ENCODE measurements around the gene DNAH7. TPM values are rescaled to one million over a fixed set of nuclear protein-coding genes. Genes with fewer than 3 reads are reported as not detected.

DNAH7 gene
- total and polyA plus RNA-seq, 9 of the 15 experiments (the other 6 are each of a cell fraction or from before 2014, with no cell fraction given) = 0.03 to 0.42 (median 0.18) TPM

GRCh38 chr2:195984923-195985726 lies 83.5 kb downstream of the DNAH7 start (continued):
- TF ChIP-seq ZNF639 (CRISPR knock-in tag; conservative IDR thresholded peaks at IDR 0.05 in 1 of 2, IDR thresholded peaks at IDR 0.05 in 1 of 2) (no peak), DPF2 (IDR thresholded peaks at IDR 0.05) (no peak), CBFA2T2 (conservative IDR thresholded peaks at IDR 0.05) (no peak), MCM2 (IDR thresholded peaks at IDR 0.05; ENCODE audit: low read depth) (no peak), BCOR (IDR thresholded peaks at IDR 0.05) (no peak), NFE2L1 (tag; IDR thresholded peaks at IDR 0.05; ENCODE audit: borderline replicate concordance, low read depth) (no peak)
- TF ChIP-seq, protein P1, sequence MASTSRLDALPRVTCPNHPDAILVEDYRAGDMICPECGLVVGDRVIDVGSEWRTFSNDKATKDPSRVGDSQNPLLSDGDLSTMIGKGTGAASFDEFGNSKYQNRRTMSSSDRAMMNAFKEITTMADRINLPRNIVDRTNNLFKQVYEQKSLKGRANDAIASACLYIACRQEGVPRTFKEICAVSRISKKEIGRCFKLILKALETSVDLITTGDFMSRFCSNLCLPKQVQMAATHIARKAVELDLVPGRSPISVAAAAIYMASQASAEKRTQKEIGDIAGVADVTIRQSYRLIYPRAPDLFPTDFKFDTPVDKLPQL (IDR thresholded peaks at IDR 0.05; ENCODE audit: extremely low read depth, insufficient read length) = no peak

DNA sequence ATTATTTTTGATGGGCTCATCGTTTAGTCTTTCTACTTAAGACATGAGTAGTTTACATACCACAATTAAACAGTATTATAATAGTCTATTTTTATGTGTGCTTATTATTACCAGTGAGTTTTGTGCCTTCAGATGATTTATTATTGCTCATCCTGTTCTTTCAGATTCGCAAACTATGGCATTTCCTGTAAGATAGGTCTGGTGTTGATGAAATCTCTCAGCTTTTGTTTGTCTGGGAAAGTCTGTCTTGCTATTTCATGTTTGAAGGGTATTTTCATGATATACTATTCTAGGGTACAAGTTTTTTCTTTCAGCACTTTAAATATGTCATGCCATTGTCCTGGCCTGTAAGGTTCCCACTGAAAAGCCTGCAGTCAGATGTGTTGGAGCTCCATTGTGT lies 101.3 kb downstream of the DNAH7 start:
- no peak for ATAC-seq
- H3K27me3 ChIP-seq (ENCODE audit: control insufficient read depth in 2 of 2, insufficient read depth in 2 of 2, low read length in 2 of 2) = no peaks in the 10 kb centered on the region
- H3K9me3 ChIP-seq (replicated peaks; ENCODE audit: control insufficient read depth, insufficient read depth, low read depth, low read length) = no peaks in the 10 kb centered on the region
- no peak for FAIRE-seq
- 0% methylated on average over 2 of the region's 2 CpGs for WGBS (ENCODE audit: insufficient coverage, low coverage, missing lambda C conversion rate)
- no peak overlapping the region for H3K27ac ChIP-seq (ENCODE audit: extremely low read depth, low read depth, low read length)
- no peak overlapping the region for H2AFZ ChIP-seq (ENCODE audit: low read depth, low read length)
- no peaks in the 10 kb centered on the region for H4K20me1 ChIP-seq (replicated peaks; ENCODE audit: control insufficient read depth, insufficient read depth, low read length)
- BruUV-seq (replicated peaks) = no TSS peak
- ChIA-PET CTCF (ENCODE audit: low intra/inter-chr PET ratio) (no interaction called here), POLR2A (interaction anchor here (0.8 kb wide), 1 partner anchor 10 kb away, joined by 3 read pairs; no protein-coding TSS in a partner anchor)
- no peak overlapping the region for H3K9ac ChIP-seq (ENCODE audit: insufficient read depth in 1 of 2, low read depth in 2 of 2, low read length in 2 of 2)
- H3K4me3 ChIP-seq = no peak overlapping the region
- no peak for DNase-seq (ENCODE audit: extremely low read depth in 1 of 4, low spot score in 3 of 4)
- H3K4me1 ChIP-seq (replicated peaks in 1 of 2; ENCODE audit: control insufficient read depth in 2 of 2, insufficient read depth in 2 of 2, low read length in 2 of 2) = no peaks in the 10 kb centered on the region
- H3K79me2 ChIP-seq (ENCODE audit: control insufficient read depth, insufficient read depth, low read length) = no peaks in the 10 kb centered on the region
- no peaks in the 10 kb centered on the region for H3K36me3 ChIP-seq (ENCODE audit: control insufficient read depth, insufficient read depth, low read length)
- in situ Hi-C loops (cut with MboI) (no loop called here), intact Hi-C loops (cut with micrococcal nuclease) (no loop called here)
- H3K4me2 ChIP-seq (ENCODE audit: insufficient read depth, low read length) = no peak overlapping the region
- no peaks in the 10 kb centered on the region for H3K9me1 ChIP-seq (ENCODE audit: control insufficient read depth, insufficient read depth, low read length)
- TF ChIP-seq TAF7 (tag; IDR thresholded peaks at IDR 0.05) (no peak), HDAC6 (IDR thresholded peaks at IDR 0.05; ENCODE audit: low read depth, low read length) (no peak), SIN3B (IDR thresholded peaks at IDR 0.05; ENCODE audit: low read depth) (no peak), ZNF408 (CRISPR knock-in tag; IDR thresholded peaks at IDR 0.05; ENCODE audit: low read depth) (no peak), ZBTB12 (CRISPR knock-in tag; IDR thresholded peaks at IDR 0.05) (no peak), FOXJ3 (CRISPR knock-in tag; IDR thresholded peaks at IDR 0.05) (no peak), HEY1 (CRISPR knock-in tag; IDR thresholded peaks at IDR 0.05; ENCODE audit: borderline replicate concordance) (no peak), ZNF551 (CRISPR knock-in tag; IDR thresholded peaks at IDR 0.05) (no peak), GTF2F1 (IDR thresholded peaks at IDR 0.05; ENCODE audit: low read depth, low read length) (no peak), ZNF830 (CRISPR knock-in tag; IDR thresholded peaks at IDR 0.05) (no peak)
- TF ChIP-seq, protein P2, sequence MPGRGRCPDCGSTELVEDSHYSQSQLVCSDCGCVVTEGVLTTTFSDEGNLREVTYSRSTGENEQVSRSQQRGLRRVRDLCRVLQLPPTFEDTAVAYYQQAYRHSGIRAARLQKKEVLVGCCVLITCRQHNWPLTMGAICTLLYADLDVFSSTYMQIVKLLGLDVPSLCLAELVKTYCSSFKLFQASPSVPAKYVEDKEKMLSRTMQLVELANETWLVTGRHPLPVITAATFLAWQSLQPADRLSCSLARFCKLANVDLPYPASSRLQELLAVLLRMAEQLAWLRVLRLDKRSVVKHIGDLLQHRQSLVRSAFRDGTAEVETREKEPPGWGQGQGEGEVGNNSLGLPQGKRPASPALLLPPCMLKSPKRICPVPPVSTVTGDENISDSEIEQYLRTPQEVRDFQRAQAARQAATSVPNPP (IDR thresholded peaks at IDR 0.05; ENCODE audit: borderline replicate concordance, insufficient read depth, insufficient read length) = no peak

Data from K562 (cell line).